OCI-LY3 (cell line): ENCODE results near the gene FAM53B.

Source experiments
- H2AFZ ChIP-seq: fragments of 200-600, 300-600 bp; shearing (Covaris generic); 2 replicates; pipeline ENCODE4 v1.6.0; 2014; ENCODE audit warnings: antibody characterized with exemption, low read depth, low read length
- H3K27ac ChIP-seq: fragments of 200-600, 300-600 bp; sonication (generic); 2 replicates; pipeline ENCODE4 v1.5.1; 2014; ENCODE audit warnings: mild to moderate bottlenecking, low read length, moderate library complexity, mixed read lengths
- H3K27me3 ChIP-seq: fragments of 200-600, 300-600 bp; sonication (generic); 2 replicates; pipeline ENCODE4 v1.6.1; 2014; ENCODE audit warnings: low read depth, low read length, mixed read lengths
- H3K36me3 ChIP-seq: fragments of 200-600, 300-600 bp; sonication (generic); replicated peaks from 2 replicates; pipeline ENCODE3; 2014; ENCODE audit warnings: low read depth, low read length, mixed read lengths
- H3K4me1 ChIP-seq: fragments of 300-600, 200-600 bp; sonication (generic); 2 replicates; pipeline ENCODE4 v1.6.1; 2014; ENCODE audit warnings: low read length, mixed read lengths
- H3K4me2 ChIP-seq: fragments of 200-600, 300-600 bp; sonication (generic); 2 replicates; pipeline ENCODE4 v1.6.1; 2014; ENCODE audit warnings: low read length, mixed read lengths
- H3K4me3 ChIP-seq: fragments of 300-600, 200-600 bp; sonication (generic); 2 replicates; pipeline ENCODE4 v1.5.1; 2014; ENCODE audit warnings: antibody characterized with exemption, mild to moderate bottlenecking, low read length, moderate library complexity
- H3K79me2 ChIP-seq: fragments of 300-600, 200-600 bp; shearing (Covaris generic); 2 replicates; pipeline ENCODE4 v1.6.1; 2014; ENCODE audit warnings: mild to moderate bottlenecking, low read length, mixed read lengths
- H3K9ac ChIP-seq: fragments of 300-600, 200-600 bp; shearing (Covaris generic); 2 replicates; pipeline ENCODE4 v1.6.0; 2014; ENCODE audit warnings: mild to moderate bottlenecking, low read length, moderate library complexity
- H3K9me3 ChIP-seq: fragments of 200-600, 300-600 bp; shearing (Covaris generic); 2 replicates; pipeline ENCODE4 v1.6.1; 2014; ENCODE audit warnings: low read length, mixed read lengths; ENCODE audit not compliant: insufficient read depth
- H4K20me1 ChIP-seq: fragments of 200-600, 300-600 bp; sonication (generic); 2 replicates; pipeline ENCODE4 v1.6.1; 2016; ENCODE audit warnings: low read length, mixed read lengths; ENCODE audit not compliant: insufficient read depth
- EZH2phosphoT487 ChIP-seq: fragments of 200-600 bp; shearing (Covaris generic); IDR thresholded peaks from 2 replicates; pipeline ENCODE4 v1.6.1; 2018; ENCODE audit warnings: antibody characterized with exemption, mixed run types, low read depth
- TF ChIP-seq, protein P1 (sequence below): fragments of 200-600, 300-600 bp; sonication (generic); IDR thresholded peaks from 2 replicates; pipeline ENCODE4 v1.5.1; 2014; ENCODE audit warnings: antibody characterized with exemption, low read length, low read depth

FAM53B gene

GRCh38 chr10:124701038-124701365 lies 43.2 kb downstream of the FAM53B start:
- H2AFZ ChIP-seq, result no peak overlapping the region
- no peak for TF ChIP-seq EZH2phosphoT487
- TF ChIP-seq, protein P1, sequence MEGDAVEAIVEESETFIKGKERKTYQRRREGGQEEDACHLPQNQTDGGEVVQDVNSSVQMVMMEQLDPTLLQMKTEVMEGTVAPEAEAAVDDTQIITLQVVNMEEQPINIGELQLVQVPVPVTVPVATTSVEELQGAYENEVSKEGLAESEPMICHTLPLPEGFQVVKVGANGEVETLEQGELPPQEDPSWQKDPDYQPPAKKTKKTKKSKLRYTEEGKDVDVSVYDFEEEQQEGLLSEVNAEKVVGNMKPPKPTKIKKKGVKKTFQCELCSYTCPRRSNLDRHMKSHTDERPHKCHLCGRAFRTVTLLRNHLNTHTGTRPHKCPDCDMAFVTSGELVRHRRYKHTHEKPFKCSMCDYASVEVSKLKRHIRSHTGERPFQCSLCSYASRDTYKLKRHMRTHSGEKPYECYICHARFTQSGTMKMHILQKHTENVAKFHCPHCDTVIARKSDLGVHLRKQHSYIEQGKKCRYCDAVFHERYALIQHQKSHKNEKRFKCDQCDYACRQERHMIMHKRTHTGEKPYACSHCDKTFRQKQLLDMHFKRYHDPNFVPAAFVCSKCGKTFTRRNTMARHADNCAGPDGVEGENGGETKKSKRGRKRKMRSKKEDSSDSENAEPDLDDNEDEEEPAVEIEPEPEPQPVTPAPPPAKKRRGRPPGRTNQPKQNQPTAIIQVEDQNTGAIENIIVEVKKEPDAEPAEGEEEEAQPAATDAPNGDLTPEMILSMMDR, result no peak
- H3K79me2 ChIP-seq, result peaks cover 21% of the 10 kb centered on the region; the same call in 1 of the 2 replicates
- no peaks in the 10 kb centered on the region for H3K9me3 ChIP-seq
- H3K4me3 ChIP-seq, result no peak overlapping the region
- H3K9ac ChIP-seq, result no peak overlapping the region
- H3K27me3 ChIP-seq, result no peaks in the 10 kb centered on the region
- peaks cover 12% of the 10 kb centered on the region; the same call in 1 of the 2 replicates for H4K20me1 ChIP-seq
- no peak overlapping the region for H3K27ac ChIP-seq
- H3K4me2 ChIP-seq, result no peak overlapping the region
- peaks cover 44% of the 10 kb centered on the region for H3K4me1 ChIP-seq
- H3K36me3 ChIP-seq, result peaks cover 35% of the 10 kb centered on the region

DNA sequence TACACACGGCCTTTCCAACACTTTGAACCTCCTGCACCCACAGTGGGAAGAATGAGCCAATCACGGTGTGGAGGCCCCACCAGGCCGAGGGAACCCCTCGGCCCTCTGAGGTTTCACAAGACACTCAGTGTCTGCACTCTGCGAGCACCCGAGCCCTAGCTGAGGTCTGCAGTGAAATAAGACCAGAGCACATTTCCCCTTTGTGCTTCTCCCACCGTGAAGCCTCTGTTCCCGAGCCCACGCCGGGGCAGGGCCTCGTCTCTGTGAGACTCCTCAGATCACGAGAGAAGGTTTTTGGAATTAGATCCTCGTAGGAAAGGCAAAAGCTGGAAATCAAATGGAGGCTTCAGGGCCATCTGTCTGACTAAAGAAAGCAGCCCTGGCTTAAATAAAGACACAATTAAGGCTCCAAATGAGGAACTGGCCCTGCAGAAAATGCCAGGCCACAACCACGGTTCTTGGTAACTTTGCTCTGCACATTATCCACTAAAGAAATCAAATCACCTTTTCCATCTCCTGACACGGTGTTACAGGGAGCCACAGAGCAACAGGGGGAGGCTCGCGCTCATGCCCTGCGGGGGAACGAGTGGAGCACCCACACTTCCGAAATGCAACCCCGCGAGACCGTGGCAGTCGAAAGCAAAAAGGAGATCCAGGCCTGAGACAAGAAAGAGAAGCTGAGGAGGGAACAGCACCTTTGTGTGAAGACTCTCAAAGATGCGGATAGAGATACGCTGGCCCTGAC lies 43.7 kb downstream of the FAM53B start:
- Histone ChIP-seq H3K36me3 (peaks cover 39% of the 10 kb centered on the region), H3K9me3 (no peaks in the 10 kb centered on the region), H3K27ac (peak overlapping the region; percentile 14; the same call in 1 of the 2 replicates), H3K27me3 (no peaks in the 10 kb centered on the region), H3K79me2 (peaks cover 21% of the 10 kb centered on the region; the same call in 1 of the 2 replicates), H4K20me1 (peaks cover 12% of the 10 kb centered on the region; the same call in 1 of the 2 replicates), H3K9ac (peak overlapping the region; percentile 6; the same call in 1 of the 2 replicates), H3K4me2 (peak overlapping the region; percentile 40; the same call in 1 of the 2 replicates), H3K4me3 (no peak overlapping the region), H3K4me1 (peaks cover 47% of the 10 kb centered on the region), H2AFZ (no peak overlapping the region)
- TF ChIP-seq, protein P1, result no peak
- no peak for TF ChIP-seq EZH2phosphoT487

GRCh38 chr10:124699471-124700292 lies 44.5 kb downstream of the FAM53B start:
- TF ChIP-seq EZH2phosphoT487, result no peak
- TF ChIP-seq, protein P1, result no peak
- Histone ChIP-seq H3K4me3 (no peak overlapping the region), H3K27me3 (no peaks in the 10 kb centered on the region), H3K27ac (0 out of 2 replicates have a peak overlapping the region, but pooled peaks have one; percentile 14), H2AFZ (no peak overlapping the region), H3K9me3 (no peaks in the 10 kb centered on the region), H3K4me2 (0 out of 2 replicates have a peak overlapping the region, but pooled peaks have one; percentile 40), H3K4me1 (peaks cover 47% of the 10 kb centered on the region), H3K36me3 (peaks cover 37% of the 10 kb centered on the region), H3K79me2 (peaks cover 21% of the 10 kb centered on the region; the same call in 1 of the 2 replicates), H4K20me1 (peaks cover 12% of the 10 kb centered on the region; the same call in 1 of the 2 replicates), H3K9ac (peak overlapping the region; percentile 6; the same call in 1 of the 2 replicates)
